Measurements from ENCODE around the gene GCK. TPM values are rescaled to one million over a fixed set of nuclear protein-coding genes. Genes with fewer than 3 reads are reported as not detected.

The GCK gene
- total and polyA plus RNA-seq, 2 of the 13 experiments (the other 11 are each of a cell fraction or from before 2014, with no cell fraction given): not detected

GRCh38 chr7:44144426-44144967 is 44.7 kb downstream of the GCK start:
- Histone ChIP-seq H3K9ac (ENCODE audit: insufficient read depth, low read depth, low read length) (no peak overlapping the region), H2AFZ (ENCODE audit: low read length) (no peak overlapping the region), H3K27ac (ENCODE audit: extremely low read length, insufficient read depth, low read length) (no peak overlapping the region), H3K4me3 (replicated peaks in 1 of 3; ENCODE audit: insufficient read depth in 1 of 3, low read depth in 2 of 3, low read length in 3 of 3) (no peak overlapping the region), H3K79me2 (ENCODE audit: insufficient read depth, low read length) (no peaks in the 10 kb centered on the region), H3K27me3 (ENCODE audit: control insufficient read depth in 1 of 2, insufficient read depth in 2 of 2, low read length in 2 of 2) (peaks cover 0 to 19% of the 10 kb centered on the region in 2 experiments; a peak in 2 of 5 replicates), H3K9me3 (ENCODE audit: low read length) (no peaks in the 10 kb centered on the region), H3K4me2 (ENCODE audit: low read depth, low read length) (no peak overlapping the region), H3K36me3 (replicated peaks in 1 of 2; ENCODE audit: control insufficient read depth in 1 of 2, insufficient read depth in 2 of 2, low read length in 2 of 2) (no peaks in the 10 kb centered on the region), H4K20me1 (ENCODE audit: insufficient read depth, low read length) (no peaks in the 10 kb centered on the region), H3K4me1 (ENCODE audit: insufficient read depth, low read length) (no peaks in the 10 kb centered on the region)
- ATAC-seq (no peak), FAIRE-seq (no peak), DNase-seq (ENCODE audit: low spot score) (no peak)
- in situ Hi-C loops (cut with HindIII; ENCODE audit: extremely low pct_ligation_motif_present, low pct_unique_long_range_greater_than_20kb): no loop called here
- WGBS (ENCODE audit: low lambda C conversion rate): no CpG with 5 or more reads among the region's 6 CpGs
- POLR2A ChIA-PET: no interaction called here
- no TSS peak for BruUV-seq (replicated peaks)
- intact Hi-C loops (cut with micrococcal nuclease; ENCODE audit: unreplicated experiment): no loop called here
- CTCF ChIA-PET (ENCODE audit: low intra/inter-chr PET ratio, low total read pairs): no interaction called here
- no peak for TF ChIP-seq ZUFSP (CRISPR knock-in tag; IDR thresholded peaks at IDR 0.05; ENCODE audit: borderline replicate concordance)
- no peak for TF ChIP-seq MZF1 (CRISPR knock-in tag; IDR thresholded peaks at IDR 0.05; ENCODE audit: borderline replicate concordance)
- TF ChIP-seq HOXA7 (CRISPR knock-in tag; IDR thresholded peaks at IDR 0.05): no peak
- TF ChIP-seq ZFP37 (CRISPR knock-in tag; IDR thresholded peaks at IDR 0.05; ENCODE audit: borderline replicate concordance): no peak
- TF ChIP-seq ZBTB7B (CRISPR knock-in tag; IDR thresholded peaks at IDR 0.05): no peak
- no peak for TF ChIP-seq ZNF574 (CRISPR knock-in tag; IDR thresholded peaks at IDR 0.05)
- no peak for TF ChIP-seq ZNF660 (CRISPR knock-in tag; IDR thresholded peaks at IDR 0.05; ENCODE audit: borderline replicate concordance, low read depth)
- TF ChIP-seq TBX2 (CRISPR knock-in tag; IDR thresholded peaks at IDR 0.05; ENCODE audit: borderline replicate concordance): no peak
- TF ChIP-seq KDM5B (CRISPR knock-in tag; IDR thresholded peaks at IDR 0.05; ENCODE audit: borderline replicate concordance): no peak
- no peak for TF ChIP-seq RCOR2 (CRISPR knock-in tag; IDR thresholded peaks at IDR 0.05)
- no peak for TF ChIP-seq FLYWCH1 (CRISPR knock-in tag; IDR thresholded peaks at IDR 0.05)
- TF ChIP-seq FOXA1 (IDR thresholded peaks at IDR 0.05): no peak
- no peak for TF ChIP-seq FOXA1 (CRISPR knock-in tag; IDR thresholded peaks at IDR 0.05)
- TF ChIP-seq POGZ (CRISPR knock-in tag; IDR thresholded peaks at IDR 0.05): no peak
- TF ChIP-seq ZNF761 (CRISPR knock-in tag; conservative IDR thresholded peaks at IDR 0.05): no peak
- no peak for TF ChIP-seq ZXDC (CRISPR knock-in tag; IDR thresholded peaks at IDR 0.05)
- TF ChIP-seq GATAD1 (CRISPR knock-in tag; IDR thresholded peaks at IDR 0.05): no peak

Data from HepG2 (cell line).